SK-N-SH (cell line): ENCODE results near the gene CAPN5.

Experiments used
- ELF1 ChIP-seq: IDR thresholded peaks from 2 replicates; pipeline ENCODE4 v1.4.0; 2012
- GABPA ChIP-seq: IDR thresholded peaks from 2 replicates; pipeline ENCODE4 v1.4.0; 2012; ENCODE audit warnings: low read depth, mild to moderate bottlenecking
- POLR2AphosphoS5 ChIP-seq: IDR thresholded peaks from 2 replicates; pipeline ENCODE4 v1.6.1; 2012; ENCODE audit warnings: low read depth, low read length
- RXRA ChIP-seq: IDR thresholded peaks from 2 replicates; pipeline ENCODE4 v1.4.0; 2012; ENCODE audit warnings: low read depth, mild to moderate bottlenecking, borderline replicate concordance
- TF ChIP-seq, protein P1 (sequence below): fragments of 150-350 bp; IDR thresholded peaks from 2 replicates; pipeline ENCODE4 v1.6.1; 2017; ENCODE audit warnings: antibody characterized with exemption, low read length, low read depth, borderline replicate concordance
- TF ChIP-seq, protein P2 (sequence below): fragments of 200-600 bp; sonication (generic); IDR thresholded peaks from 2 replicates; pipeline ENCODE4 v1.6.1; 2017; ENCODE audit warnings: antibody characterized with exemption, mild to moderate bottlenecking, moderate library complexity
- TF ChIP-seq, protein P3 (sequence below): IDR thresholded peaks from 2 replicates; pipeline ENCODE4 v1.6.1; 2012; ENCODE audit warnings: mild to moderate bottlenecking, low read depth, low read length, moderate library complexity

DNA sequence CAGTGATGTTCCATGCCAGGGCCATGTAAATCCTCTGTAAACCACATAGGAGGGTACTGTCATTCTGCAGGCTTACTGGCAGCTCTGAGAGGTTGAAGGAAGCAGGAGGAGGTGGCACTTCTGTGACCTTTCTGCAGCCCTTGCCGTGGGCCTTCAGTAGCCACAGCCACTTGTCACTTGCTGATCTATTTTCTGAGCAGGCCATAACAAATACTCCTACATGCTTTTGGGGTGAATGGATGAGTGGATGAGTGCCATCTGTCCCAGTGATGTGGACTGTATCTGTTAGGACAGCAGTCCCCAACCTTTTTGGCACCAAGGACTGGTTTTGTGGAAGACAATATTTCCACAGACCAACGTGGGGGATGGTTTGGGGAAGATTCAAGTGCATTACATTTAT, 22.4 kb upstream of the CAPN5 start:
- TF ChIP-seq, protein P1, sequence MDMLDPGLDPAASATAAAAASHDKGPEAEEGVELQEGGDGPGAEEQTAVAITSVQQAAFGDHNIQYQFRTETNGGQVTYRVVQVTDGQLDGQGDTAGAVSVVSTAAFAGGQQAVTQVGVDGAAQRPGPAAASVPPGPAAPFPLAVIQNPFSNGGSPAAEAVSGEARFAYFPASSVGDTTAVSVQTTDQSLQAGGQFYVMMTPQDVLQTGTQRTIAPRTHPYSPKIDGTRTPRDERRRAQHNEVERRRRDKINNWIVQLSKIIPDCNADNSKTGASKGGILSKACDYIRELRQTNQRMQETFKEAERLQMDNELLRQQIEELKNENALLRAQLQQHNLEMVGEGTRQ: no peak
- TF ChIP-seq, protein P2, sequence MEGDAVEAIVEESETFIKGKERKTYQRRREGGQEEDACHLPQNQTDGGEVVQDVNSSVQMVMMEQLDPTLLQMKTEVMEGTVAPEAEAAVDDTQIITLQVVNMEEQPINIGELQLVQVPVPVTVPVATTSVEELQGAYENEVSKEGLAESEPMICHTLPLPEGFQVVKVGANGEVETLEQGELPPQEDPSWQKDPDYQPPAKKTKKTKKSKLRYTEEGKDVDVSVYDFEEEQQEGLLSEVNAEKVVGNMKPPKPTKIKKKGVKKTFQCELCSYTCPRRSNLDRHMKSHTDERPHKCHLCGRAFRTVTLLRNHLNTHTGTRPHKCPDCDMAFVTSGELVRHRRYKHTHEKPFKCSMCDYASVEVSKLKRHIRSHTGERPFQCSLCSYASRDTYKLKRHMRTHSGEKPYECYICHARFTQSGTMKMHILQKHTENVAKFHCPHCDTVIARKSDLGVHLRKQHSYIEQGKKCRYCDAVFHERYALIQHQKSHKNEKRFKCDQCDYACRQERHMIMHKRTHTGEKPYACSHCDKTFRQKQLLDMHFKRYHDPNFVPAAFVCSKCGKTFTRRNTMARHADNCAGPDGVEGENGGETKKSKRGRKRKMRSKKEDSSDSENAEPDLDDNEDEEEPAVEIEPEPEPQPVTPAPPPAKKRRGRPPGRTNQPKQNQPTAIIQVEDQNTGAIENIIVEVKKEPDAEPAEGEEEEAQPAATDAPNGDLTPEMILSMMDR: no peak
- no peak for TF ChIP-seq GABPA
- TF ChIP-seq ELF1: no peak
- TF ChIP-seq, protein P3, sequence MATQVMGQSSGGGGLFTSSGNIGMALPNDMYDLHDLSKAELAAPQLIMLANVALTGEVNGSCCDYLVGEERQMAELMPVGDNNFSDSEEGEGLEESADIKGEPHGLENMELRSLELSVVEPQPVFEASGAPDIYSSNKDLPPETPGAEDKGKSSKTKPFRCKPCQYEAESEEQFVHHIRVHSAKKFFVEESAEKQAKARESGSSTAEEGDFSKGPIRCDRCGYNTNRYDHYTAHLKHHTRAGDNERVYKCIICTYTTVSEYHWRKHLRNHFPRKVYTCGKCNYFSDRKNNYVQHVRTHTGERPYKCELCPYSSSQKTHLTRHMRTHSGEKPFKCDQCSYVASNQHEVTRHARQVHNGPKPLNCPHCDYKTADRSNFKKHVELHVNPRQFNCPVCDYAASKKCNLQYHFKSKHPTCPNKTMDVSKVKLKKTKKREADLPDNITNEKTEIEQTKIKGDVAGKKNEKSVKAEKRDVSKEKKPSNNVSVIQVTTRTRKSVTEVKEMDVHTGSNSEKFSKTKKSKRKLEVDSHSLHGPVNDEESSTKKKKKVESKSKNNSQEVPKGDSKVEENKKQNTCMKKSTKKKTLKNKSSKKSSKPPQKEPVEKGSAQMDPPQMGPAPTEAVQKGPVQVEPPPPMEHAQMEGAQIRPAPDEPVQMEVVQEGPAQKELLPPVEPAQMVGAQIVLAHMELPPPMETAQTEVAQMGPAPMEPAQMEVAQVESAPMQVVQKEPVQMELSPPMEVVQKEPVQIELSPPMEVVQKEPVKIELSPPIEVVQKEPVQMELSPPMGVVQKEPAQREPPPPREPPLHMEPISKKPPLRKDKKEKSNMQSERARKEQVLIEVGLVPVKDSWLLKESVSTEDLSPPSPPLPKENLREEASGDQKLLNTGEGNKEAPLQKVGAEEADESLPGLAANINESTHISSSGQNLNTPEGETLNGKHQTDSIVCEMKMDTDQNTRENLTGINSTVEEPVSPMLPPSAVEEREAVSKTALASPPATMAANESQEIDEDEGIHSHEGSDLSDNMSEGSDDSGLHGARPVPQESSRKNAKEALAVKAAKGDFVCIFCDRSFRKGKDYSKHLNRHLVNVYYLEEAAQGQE: no peak
- TF ChIP-seq POLR2AphosphoS5: no peak
- no peak for TF ChIP-seq RXRA
